ENCODE data around the gene POMGNT2. TPM values are rescaled to one million over a fixed set of nuclear protein-coding genes. Genes with fewer than 3 reads are reported as not detected.

The POMGNT2 gene
- total and polyA plus RNA-seq, 2 of the 8 experiments (the other 6 are each of a cell fraction or from before 2014, with no cell fraction given) = 13.6 to 35.7 TPM

GRCh38 chr3:43138488-43139231 lies 32.8 kb upstream of the POMGNT2 start (continued):
- no peak for TF ChIP-seq CHD2 (IDR thresholded peaks at IDR 0.05; ENCODE audit: low read length)
- no peak for TF ChIP-seq JUND (IDR thresholded peaks at IDR 0.05; ENCODE audit: low read length)
- no peak for TF ChIP-seq ATF3 (IDR thresholded peaks at IDR 0.05; ENCODE audit: insufficient read depth, low read depth, low read length)
- TF ChIP-seq BCL11A (IDR thresholded peaks at IDR 0.05; ENCODE audit: low read depth in 2 of 2, low read length in 2 of 2) = no peak
- no peak for TF ChIP-seq RNF2 (IDR thresholded peaks at IDR 0.05; ENCODE audit: borderline replicate concordance, low read depth, low read length, missing control alignments, poor library complexity, severe bottlenecking)
